GM19467 (cell line): ENCODE measurements around the gene PNMA8A.
"Not testable (repeated sequence)": the region's sequence is repeated elsewhere in the genome, so short reads cannot be mapped to it uniquely, and the experiment has no call there.

Source experiments
- ATAC-seq: cut with Tn5 transposase; IDR thresholded peaks from one replicate; pipeline ENCODE4 v1.9.1; 2021; ENCODE audit warnings: mild to moderate bottlenecking, moderate library complexity; ENCODE audit not compliant: unreplicated experiment

Gene PNMA8A

DNA sequence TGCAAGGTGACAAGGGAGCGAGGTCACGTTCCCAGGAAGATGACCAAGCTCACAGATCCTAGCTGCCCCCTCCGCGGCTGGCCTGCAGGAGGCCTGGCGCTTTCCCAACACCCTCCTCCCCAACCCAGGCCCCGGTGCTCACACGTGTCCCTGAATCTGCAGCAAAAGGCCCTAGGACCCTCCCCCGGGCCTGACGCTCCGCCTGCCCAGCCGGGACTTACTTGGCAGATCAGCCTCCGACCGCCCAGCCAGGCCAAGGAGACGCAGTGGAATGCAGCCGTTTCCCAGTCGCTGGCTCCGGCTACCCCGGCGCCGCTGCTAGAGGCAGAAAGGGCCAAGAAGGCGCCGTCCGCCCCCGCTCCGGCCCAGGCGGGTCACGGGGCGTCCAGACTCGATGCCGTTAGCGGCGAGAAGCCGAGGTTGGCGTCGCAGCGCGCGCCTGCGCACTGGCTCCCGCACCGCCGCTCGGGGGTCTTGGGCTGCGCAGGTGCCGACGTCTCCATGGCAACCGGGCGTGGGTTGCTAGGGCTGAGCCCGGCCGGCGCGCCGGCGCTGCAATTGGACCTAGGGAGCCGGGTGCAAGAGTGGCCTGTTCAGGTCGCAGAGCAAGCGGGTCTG is at the start of gene PNMA8A:
PNMA8A (minus strand) TSS at position 448 of the 618 bp plus-strand sequence. CDS start 528 bp downstream, outside the sequence.
- ATAC-seq: no peak

DNA sequence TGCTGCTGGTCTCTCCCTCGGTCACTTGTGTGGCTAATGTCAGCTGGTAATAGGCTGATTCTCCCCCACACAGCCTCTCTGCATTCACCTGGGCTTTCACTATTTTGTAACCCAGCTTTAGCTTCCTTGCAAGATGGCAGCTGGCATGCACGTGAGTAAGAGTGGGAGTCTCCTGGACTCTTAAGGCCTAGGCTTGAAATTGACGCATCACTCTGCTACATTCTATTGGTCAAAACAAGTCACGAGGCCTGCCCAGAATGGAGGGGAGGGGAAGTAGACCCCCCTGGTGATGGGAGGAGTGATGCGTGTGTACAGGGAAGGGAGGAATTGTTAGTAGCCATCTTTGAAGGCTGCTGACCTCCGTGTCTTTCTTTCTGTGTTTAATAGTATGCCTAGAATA is 49.3 kb upstream of the PNMA8A start:
- no peak for ATAC-seq

GRCh38 chr19:46517471-46517870 is 46.1 kb upstream of the PNMA8A start:
- ATAC-seq: no peak

DNA sequence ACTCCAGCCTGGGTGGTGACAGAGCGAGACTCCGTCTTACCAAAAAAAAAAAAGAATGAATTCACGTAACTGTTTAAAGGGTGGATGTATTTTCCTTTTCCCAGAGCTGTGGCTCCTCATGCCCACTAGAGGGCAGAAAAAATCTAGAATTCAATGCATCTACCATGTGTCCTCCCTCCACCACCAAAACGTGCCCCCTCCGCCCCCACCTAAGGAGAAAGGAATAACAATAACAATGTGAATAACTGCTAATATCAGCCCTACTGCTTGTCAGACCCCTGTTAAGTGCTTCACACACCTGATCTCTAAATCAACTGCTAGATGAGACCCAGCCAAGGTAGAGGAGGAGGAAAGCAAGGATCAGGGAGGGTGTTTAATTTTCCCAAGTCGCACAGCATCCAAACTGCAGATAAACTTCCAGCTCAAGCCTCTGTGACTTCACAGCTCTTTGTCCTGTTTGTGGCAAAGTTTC is 44.6 kb upstream of the PNMA8A start:
- no peak for ATAC-seq

GRCh38 chr19:46515290-46515609 is 43.9 kb upstream of the PNMA8A start:
- ATAC-seq: no peak

GRCh38 chr19:46514589-46515289 is 43.4 kb upstream of the PNMA8A start:
- no peak for ATAC-seq

DNA sequence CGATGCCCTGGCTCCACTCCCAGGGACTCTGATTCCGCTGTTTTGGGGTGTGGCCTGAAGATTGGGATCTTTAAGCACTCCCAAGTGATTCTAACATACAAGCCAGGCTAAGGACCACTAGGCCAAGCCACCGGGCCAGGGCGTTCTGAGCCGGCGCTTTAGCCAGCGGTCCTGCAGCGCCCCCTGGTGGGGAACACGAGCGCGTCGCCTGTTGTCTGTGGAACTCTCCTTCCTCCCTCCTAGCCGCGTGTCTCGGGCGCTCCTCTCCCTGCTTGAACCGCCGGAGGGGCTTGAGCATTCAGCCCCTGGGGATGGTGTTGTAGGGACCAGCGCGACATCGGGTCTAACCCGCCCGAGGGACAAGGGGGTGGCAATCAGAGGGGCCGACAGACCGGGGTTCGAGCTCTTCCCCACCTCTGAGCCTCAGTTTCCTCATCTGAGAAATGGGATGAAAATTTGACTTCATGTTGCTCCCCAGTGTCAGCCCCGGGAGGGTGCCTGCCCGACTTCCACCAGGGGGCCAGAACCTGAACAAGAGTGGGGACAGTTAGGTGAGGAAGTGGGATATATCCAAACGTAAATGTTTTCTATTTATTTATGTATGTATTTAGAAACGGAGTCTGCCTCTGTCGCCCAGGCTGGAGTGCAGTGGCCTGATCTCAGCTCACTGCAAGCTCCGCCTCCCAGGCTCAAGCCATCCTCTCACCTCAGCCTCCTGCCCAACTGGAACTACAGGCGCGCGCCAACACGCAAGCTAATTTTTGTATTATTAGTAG is 42.3 kb upstream of the PNMA8A start:
- ATAC-seq: no peak

GRCh38 chr19:46511237-46511636 is 39.9 kb upstream of the PNMA8A start:
- ATAC-seq: no peak

DNA sequence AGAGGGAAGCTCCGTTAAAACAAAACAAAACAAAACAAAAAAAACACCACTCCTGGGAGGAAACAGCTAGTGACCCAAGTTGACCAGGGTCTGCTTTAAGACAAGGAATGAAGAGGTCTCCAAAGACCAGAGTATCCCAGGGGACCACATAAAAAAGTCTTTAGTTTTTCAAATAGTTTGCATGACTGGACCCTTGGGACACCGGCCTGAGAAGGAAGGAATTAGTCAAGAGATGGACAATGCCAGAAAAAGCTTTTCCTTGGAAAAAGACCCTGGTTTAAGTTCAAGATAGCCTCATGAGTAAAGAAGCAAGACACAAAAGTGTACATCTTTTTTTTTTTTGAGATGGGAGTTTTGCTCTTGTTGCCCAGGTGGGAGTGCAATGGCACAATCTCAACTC is 36.8 kb upstream of the PNMA8A start:
- no peak for ATAC-seq

- ATAC-seq: no peak
These were observed 32.6 kb upstream of the PNMA8A start for GRCh38 chr19:46503848-46504453.

DNA sequence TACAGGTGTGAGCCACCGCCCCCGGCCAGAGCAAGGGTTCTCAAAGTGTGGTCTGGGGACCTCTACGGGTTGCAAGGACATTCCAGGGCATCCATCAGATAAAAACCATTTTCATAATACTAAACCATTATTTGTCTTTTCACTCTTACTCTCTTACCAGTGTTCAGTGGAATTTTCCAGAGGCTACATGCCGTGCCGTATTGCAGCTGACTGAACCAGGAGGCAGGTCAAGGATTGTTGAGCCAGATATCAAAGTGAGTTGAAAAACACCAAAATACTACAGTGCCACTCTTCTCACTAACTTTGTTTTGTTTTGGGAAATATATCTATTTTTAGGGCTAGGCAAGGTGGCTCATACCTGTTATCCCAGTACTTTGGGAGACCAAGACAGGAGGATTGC is 31.5 kb upstream of the PNMA8A start:
- no peak for ATAC-seq

GRCh38 chr19:46499692-46500091 is 28.3 kb upstream of the PNMA8A start:
- no peak for ATAC-seq

DNA sequence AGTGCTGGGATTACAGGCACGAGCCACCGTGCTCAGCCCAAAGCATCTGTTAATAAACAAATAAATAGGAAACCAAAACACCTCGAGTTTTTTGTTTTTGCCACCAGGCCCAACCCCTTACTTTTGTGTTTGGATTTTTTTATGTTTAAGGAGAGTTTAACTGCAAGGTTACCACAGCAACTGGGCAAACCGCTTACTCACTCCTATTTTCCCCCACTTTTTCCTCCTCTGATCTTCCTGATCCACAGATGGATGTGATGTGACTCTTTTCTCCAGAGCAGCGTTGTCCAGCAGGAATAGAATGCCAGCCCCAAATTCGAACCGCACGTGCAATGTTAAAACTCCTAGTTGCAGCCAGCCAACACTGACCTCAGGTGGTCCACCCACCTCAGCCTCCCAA is 26.4 kb upstream of the PNMA8A start:
- no peak for ATAC-seq

DNA sequence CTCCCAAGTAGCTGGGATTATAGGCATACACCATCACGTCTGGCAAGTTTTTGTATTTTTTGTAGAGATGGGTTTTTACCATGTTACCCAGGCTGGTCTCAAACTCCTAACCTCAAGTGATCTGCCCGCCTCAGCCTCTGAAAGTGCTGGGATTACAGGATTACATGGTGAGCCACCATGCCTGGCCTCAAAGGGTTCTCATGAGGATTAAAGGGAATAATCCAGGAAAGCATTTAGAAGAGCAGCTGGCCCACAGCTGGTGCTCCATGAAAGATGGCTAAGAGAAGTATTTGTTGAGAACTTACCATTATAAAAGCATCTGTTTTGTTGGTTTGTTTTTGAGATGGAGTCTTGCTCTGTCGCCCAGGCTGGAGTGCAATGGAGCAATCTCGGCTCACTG is 25.5 kb upstream of the PNMA8A start:
- ATAC-seq: not testable (repeated sequence)

GRCh38 chr19:46496304-46496703 is 24.9 kb upstream of the PNMA8A start:
- no peak for ATAC-seq

DNA sequence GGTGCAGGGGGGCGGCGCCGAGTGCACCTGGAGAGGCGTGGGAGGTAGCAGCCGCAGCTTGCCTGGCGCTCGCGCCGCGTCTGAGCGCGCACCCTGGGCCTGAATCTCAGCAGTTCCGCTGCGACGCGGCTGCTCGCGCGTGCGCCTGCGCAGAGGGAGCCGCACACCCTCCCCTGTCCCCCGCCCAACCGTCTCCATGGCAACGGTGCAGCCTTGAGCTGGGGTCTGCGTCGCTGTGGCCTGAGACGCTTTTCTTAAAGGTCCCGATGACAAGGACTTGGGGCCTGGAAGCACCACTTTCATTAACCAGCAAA is 24.4 kb upstream of the PNMA8A start, which contains the start of gene PNMA8B:
PNMA8B (minus strand) TSS at position 82 of the 314 bp plus-strand sequence. CDS start 402 bp downstream, outside the sequence.
- no peak for ATAC-seq

- ATAC-seq: no peak
These were observed 23.8 kb upstream of the PNMA8A start for GRCh38 chr19:46494941-46495785.

- no peak for ATAC-seq
These were observed 23.0 kb upstream of the PNMA8A start for GRCh38 chr19:46494146-46494940.

DNA sequence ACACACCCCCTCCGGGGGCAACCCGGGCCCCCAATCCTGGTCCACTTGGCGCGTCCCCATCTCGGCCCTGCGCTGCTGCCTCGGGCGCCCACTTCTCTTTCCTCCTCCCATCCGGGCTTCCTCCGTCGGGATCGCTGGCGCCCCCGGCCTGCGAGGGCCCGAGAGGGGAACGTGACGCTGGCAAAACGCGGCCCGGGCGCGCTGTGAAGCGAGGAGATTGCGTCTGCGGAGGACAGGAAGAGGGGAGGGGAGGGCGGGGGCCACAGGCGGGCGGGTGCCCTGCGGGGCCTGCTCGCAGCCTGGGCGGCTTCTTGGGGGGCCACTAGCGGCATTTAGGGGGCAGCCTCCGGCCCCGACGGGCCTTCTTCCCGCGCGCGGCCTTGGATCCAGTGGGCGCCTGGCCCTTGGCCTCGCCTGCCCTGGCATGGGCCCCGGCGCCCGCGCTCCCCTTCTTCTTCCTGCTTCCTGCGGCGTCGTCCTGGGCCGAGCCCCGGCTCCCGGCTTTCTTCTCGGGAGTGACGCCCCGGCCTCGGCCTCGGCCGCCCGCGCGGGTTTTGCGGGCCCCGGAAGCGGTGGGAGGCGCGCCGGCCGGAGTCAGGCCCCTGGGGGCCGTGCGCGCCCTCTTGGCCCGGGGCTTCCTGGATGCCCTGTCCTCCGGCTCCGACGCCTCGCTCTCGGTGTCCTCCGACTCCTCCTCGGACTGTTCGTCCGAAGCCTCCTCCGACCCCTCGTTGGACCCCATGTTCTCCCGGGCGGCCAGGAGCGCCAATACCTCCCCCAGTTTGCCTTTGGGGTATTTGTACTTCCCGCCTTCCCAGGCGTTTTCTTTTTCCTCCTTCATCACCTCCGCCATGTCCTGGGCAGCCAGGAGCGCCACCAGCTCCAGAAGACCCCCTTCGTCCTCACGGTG is 22.1 kb upstream of the PNMA8A start:
- ATAC-seq: no peak
